Immature natural killer cell (primary cell): ENCODE results near the gene CAMSAP1. TPM values are rescaled to one million over a fixed set of nuclear protein-coding genes. Genes with fewer than 3 reads are reported as not detected.

Experiments used
- DNase-seq, 3 donors: peaks; one replicate each; pipeline ENCODE4 v3.0.0; 2022; ENCODE audit warnings: mixed read lengths in 1 of 3
- H3K27ac Mint-ChIP-seq, 6 donors: one replicate each; pipeline ENCODE4 v1.8.0; 2020; ENCODE audit warnings: mixed read lengths in 6 of 6, mild to moderate bottlenecking in 5 of 6, inconsistent platforms in 4 of 6, moderate library complexity in 3 of 6
- H3K27me3 Mint-ChIP-seq, 3 donors: one replicate each; pipeline ENCODE4 v1.8.0; 2020 to 2021; ENCODE audit warnings: low read depth in 3 of 3, mild to moderate bottlenecking in 3 of 3, mixed read lengths in 3 of 3, moderate library complexity in 3 of 3, inconsistent platforms in 1 of 3
- H3K36me3 Mint-ChIP-seq, 3 donors: one replicate each; pipeline ENCODE4 v1.8.0; 2020; ENCODE audit warnings: mixed read lengths in 3 of 3, inconsistent platforms in 2 of 3, mild to moderate bottlenecking in 2 of 3
- H3K4me1 Mint-ChIP-seq, 2 donors: one replicate each; pipeline ENCODE4 v1.8.0; 2020; ENCODE audit warnings: inconsistent platforms in 2 of 2, mild to moderate bottlenecking in 2 of 2, mixed read lengths in 2 of 2, moderate library complexity in 1 of 2
- H3K4me3 Mint-ChIP-seq, 5 donors: one replicate each; pipeline ENCODE4 v1.8.0; 2020; ENCODE audit warnings: mild to moderate bottlenecking in 5 of 5, mixed read lengths in 5 of 5, inconsistent platforms in 3 of 5, moderate library complexity in 3 of 5
- H3K9me3 Mint-ChIP-seq, 6 donors: one replicate each; pipeline ENCODE4 v1.8.0; 2020; ENCODE audit warnings: mild to moderate bottlenecking in 6 of 6, mixed read lengths in 6 of 6, inconsistent platforms in 4 of 6, moderate library complexity in 3 of 6
- polyA plus RNA-seq, 3 donors: library from polyadenylated mRNA; unstranded; fragments of 300-500 nt; fragmentation: Illumina TruSeq; gene quantifications; one replicate each; pipeline ENCODE4 v1.2.3, GENCODE V29; 2021

Gene CAMSAP1
- polyA plus RNA-seq, 3 donors from 2014 or later, result 0.10 to 1.7 (median 1.1) TPM

DNA sequence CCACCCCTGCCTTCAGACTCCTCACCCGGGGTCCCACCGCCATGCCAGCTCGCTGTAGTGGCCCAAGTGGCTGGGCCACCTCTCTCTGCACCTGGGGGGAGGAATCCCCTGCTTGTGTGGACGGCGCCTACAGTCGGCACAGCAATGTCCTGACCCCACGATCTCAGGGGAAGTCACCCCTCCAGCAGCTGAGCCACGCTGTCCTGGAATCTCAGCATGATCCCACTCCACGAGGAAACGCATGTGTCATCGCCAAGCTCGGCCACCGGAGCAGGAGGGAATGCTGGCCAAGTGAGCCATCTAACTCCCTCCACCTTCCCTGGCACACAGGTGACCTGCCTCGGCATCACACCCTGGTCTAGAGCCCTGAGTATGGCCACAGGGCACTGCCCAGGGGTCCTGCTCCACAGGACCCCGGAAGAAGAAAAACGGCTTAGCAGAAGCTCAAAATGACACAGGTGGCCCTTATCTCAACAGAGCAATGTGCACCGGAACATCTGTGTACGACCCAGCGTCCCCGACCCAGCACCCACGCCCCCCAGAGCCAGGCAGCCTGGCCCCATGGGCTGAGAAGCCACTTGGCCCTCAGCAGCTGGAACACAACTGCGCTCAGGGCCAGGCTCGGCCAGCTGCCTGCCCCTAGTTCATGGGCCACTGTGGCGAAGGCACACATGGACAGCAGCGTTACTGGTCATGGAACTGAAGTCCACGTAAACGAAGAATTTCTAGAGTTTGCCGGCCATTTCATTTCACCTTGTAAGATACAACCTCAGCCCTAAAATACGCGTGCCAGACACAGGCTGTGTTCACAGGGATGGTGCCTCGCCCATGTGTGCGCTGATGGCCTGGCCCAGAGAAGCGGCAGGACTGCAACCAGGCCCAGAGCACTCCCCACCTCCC lies 23.4 kb upstream of the CAMSAP1 start:
- H3K36me3 Mint-ChIP-seq, result peaks cover 18 to 42% (median 20%) of the 10 kb centered on the region in 3 donors
- H3K4me3 Mint-ChIP-seq, result no peak overlapping the region
- H3K4me1 Mint-ChIP-seq, result peaks cover 7 to 17% of the 10 kb centered on the region in 2 donors
- no peak for DNase-seq
- H3K27ac Mint-ChIP-seq, result no peak overlapping the region
- H3K9me3 Mint-ChIP-seq, result no peaks in the 10 kb centered on the region
- peaks cover 0 to 6% (median 0%) of the 10 kb centered on the region in 3 donors for H3K27me3 Mint-ChIP-seq

DNA sequence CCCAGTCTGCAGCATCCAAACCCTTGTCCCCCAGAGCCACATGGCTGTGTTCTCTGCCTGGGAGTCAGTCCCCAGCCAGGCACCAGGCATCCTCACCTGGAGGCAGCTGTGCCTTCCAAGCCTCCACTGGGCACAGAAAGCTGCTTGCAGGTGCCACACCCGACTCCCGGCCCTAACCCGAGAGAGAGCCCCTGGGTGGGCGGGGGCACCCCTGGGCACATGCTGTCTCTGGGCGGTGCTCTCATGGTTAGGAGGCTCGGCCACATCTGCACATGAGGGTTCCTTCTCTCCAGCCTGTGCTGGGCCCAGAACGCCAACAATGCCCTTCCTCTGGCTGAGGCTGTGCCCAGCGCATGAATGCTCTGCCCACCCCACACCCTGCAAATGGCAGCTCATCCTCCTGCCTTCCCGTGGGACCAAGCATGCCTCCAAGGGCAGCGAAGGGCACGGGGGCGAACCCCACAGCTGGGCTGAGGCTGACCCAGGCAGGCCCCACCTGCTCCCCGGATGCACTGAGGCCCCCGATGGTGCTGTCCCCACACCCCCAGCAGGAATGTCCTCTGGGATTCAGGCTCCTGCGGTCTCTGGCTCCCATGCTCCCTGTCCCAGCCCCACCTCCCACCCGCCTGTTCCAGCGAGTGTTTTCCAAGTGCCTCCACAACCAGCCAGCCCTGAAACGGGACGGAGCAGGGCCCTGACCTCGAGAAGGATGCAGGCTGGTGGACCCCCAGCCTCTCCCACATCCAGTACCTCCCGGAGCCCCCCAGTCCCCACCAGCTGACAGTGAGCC lies 22.5 kb upstream of the CAMSAP1 start:
- no peak overlapping the region for H3K27ac Mint-ChIP-seq
- peaks cover 7 to 17% of the 10 kb centered on the region in 2 donors for H3K4me1 Mint-ChIP-seq
- H3K36me3 Mint-ChIP-seq, result peaks cover 15 to 34% (median 16%) of the 10 kb centered on the region in 3 donors
- no peaks in the 10 kb centered on the region for H3K9me3 Mint-ChIP-seq
- no peak for DNase-seq
- no peak overlapping the region for H3K4me3 Mint-ChIP-seq
- H3K27me3 Mint-ChIP-seq, result peaks cover 0 to 5% (median 0%) of the 10 kb centered on the region in 3 donors

DNA sequence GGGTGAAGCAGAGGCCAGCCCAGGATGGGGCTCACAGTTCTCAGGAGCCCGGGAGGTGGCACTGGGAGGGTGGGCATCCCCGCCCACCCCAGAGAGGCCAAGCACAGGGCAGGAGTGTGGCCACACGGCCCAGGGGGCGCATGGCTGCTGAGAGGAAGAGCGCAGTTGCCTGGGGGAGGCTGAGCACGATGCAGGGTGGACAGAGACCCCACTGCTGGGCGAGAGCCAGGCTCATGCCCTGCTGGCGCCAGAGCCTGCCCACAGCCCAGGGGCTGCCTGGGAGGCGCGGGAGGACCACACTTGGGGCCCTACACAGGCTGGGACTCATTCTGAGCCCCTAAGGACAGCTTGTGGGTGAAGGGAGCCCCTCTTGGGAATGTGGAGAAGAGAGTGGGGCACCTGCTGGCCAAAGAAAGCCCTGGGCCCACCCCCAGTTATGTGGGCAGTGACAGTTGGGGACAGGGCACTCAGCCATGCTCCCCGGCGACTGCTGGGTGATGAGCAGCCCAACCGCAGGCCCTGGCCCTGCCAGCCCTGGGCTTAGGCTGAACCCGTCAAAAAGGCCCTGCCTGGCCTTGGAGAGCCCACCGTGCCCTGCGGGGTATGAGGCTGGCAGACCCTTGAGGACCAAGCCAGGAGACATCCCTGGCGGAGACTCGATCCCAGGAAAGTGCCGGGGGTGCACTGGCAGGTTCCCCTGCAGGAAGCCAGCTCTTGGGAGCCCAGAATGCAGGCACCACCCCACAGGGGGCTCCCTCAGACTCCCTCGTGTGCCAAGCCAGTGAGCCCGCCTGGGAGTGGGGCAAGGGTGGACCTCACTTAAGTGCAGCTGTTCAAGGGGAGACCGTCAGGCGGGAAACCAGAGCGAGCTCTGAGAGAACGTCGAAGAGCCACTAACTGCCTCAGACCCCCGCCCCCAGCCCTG lies 21.6 kb upstream of the CAMSAP1 start:
- Mint-ChIP-seq H3K27ac (no peak overlapping the region), H3K4me3 (no peak overlapping the region), H3K36me3 (peaks cover 15 to 29% (median 16%) of the 10 kb centered on the region in 3 donors), H3K27me3 (peaks cover 0 to 4% (median 0%) of the 10 kb centered on the region in 3 donors), H3K4me1 (peaks cover 7 to 17% of the 10 kb centered on the region in 2 donors), H3K9me3 (no peaks in the 10 kb centered on the region)
- DNase-seq, result no peak

DNA sequence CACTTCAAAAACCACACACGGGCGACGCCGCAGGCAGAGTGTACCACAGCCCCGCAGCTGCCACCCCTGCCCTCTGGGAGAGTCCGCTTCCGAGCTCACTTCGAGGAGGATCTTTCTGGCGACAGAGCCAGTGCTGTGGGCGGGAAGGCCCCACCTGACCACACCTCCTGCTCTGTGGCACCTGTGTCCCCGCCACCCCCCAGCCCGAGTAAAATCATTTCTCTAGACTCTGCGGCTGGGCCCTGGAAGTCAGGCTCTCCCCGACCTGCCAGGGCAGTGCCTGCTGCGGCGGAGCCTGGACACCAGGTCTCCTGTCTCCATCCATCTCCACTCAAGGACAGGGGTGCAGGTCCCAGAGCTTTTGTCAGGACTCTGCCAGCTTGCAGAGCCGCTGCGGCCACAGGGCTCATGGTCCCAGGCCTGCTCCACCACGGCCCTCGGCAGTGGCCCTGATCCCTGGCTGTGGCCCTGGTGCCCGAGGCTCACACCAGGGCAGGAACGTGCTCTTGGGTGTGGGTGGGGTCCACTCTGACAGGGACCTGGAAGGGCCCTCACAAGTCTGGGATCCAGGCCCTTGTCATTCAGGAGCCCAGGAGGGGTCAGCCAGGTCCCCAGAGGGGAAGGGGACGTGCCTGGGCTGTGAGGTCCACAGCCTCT lies 20.9 kb upstream of the CAMSAP1 start:
- peaks cover 9 to 21% (median 10%) of the 10 kb centered on the region in 3 donors for H3K36me3 Mint-ChIP-seq
- no peaks in the 10 kb centered on the region for H3K9me3 Mint-ChIP-seq
- no peak for DNase-seq
- no peak overlapping the region for H3K27ac Mint-ChIP-seq
- H3K4me3 Mint-ChIP-seq, result no peak overlapping the region
- H3K27me3 Mint-ChIP-seq, result peaks cover 0 to 4% (median 0%) of the 10 kb centered on the region in 3 donors
- H3K4me1 Mint-ChIP-seq, result peaks cover 7 to 17% of the 10 kb centered on the region in 2 donors

DNA sequence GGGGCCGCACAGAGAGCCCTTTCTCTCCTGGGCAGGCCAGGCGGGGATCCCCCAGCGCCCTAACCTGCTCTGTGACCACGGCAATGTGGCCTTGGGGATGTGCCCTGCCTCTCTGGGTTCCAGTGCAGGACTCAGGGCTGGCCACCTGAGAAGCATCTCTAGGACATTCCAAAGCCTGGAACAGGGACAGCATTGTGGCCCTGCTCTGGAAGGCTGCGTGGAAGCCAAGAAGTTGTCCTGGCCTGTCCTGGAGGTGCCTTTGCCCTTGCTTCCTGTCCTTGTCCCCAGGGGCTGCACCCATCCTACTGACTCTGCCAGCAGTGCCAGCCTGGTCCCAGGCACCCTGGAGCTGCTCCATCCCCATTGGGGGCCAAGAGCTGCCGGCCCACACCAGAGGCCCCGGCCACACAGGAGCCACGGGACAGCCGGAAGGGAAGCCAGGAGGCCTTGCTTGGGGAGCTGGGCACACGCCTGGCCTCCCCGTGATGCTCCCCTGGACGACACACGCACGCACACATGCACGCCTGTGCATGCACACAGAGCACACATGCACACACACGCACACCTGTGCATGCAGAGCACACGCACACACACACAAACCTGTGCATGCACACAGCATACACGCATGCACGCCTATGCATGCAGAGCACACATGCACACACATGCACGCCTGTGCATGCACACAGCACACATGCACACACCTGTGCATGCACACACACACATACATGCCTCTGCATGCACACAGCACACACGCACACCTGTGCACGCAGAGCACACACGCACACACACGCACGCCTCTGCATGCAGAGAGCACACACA lies 20.1 kb upstream of the CAMSAP1 start:
- Mint-ChIP-seq H3K27ac (no peak overlapping the region), H3K4me3 (no peak overlapping the region), H3K27me3 (peaks cover 0 to 3% (median 0%) of the 10 kb centered on the region in 3 donors), H3K9me3 (no peaks in the 10 kb centered on the region), H3K4me1 (peaks cover 7 to 17% of the 10 kb centered on the region in 2 donors), H3K36me3 (peaks cover 3 to 15% (median 7%) of the 10 kb centered on the region in 3 donors)
- DNase-seq, result no peak

DNA sequence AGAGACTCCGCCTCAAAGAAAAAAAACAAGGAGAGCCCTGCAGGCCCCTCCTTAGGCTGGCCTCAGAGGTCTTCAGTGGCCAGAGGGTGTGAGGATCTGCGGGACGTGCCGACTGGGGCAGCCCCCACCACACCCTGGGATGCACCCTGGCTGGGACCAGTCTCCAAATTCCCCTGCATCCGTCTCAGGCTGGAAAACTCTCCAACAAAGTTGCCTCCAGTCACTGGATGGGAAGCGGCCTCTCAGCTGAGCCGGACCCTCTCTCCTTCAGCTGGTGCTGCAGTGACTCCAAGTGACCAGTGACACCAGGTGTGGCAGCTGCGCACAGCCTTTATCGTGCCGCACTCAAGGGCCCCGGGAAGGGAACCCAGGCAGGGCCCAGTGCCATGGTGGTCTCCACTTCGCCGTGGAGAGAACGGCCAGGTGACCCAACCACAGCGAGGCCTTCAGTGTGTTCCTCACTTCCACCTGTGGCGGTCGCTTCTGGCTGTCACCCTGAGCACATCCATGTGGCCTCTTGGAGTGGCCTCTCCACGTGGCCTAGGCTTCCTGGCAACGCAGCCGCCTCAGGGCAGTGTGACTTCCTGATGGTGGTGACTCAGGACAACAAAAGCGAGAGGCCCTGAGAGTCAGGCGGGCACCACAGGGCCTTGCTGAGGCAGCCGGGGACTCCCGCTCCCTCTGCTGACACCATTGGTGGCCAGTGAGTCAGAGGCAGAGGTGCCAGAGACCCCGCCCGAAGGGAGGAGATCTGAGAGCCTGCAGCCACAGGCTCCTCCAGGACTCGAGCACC lies 19.3 kb upstream of the CAMSAP1 start:
- H3K4me1 Mint-ChIP-seq, result peaks cover 7 to 17% of the 10 kb centered on the region in 2 donors
- H3K36me3 Mint-ChIP-seq, result peaks cover 0 to 10% (median 4%) of the 10 kb centered on the region in 3 donors
- H3K27me3 Mint-ChIP-seq, result peaks cover 0 to 2% (median 0%) of the 10 kb centered on the region in 3 donors
- peak; percentile 59 to 69 (median 65) for DNase-seq
- H3K27ac Mint-ChIP-seq, result no peak overlapping the region
- H3K4me3 Mint-ChIP-seq, result peak overlapping the region in 1 of 5 donors; percentile 6
- no peaks in the 10 kb centered on the region for H3K9me3 Mint-ChIP-seq

DNA sequence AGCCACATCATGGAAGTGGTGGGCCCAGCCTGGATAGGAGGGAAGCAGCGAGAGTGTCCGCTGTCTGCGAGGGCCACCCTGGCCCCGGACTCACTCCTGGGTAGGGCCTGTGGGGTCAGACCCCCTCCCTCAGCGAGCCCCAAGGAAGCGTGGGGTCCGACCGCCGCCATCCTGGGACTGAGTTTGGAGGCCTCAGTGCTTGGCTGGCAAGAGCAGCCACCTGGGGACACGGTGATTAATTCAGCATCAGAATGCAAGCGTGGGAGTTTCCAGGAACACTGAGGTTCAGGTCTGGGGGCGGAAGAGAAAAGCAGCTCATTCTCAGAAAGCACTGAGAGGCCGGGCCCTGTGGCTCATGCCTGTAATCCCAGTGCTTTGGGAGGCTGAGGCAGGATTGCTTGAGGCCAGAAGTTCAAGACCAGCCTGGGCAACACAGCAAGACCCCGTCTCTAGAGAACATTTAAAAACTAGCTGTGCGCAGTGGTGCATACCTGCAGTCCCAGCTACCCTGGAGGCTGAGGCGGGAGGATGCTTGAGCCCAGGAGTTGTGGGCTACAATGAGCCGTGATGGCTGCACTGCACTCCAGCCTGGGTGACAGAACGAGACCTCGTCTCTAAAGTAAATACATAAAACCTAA lies 18.3 kb upstream of the CAMSAP1 start:
- no peak for DNase-seq
- H3K36me3 Mint-ChIP-seq, result peaks cover 0 to under 1% (median 0%) of the 10 kb centered on the region in 3 donors
- no peak overlapping the region for H3K4me3 Mint-ChIP-seq
- no peaks in the 10 kb centered on the region for H3K9me3 Mint-ChIP-seq
- H3K27ac Mint-ChIP-seq, result peak overlapping the region in 1 of 6 donors; percentile 74
- peaks cover 7 to 17% of the 10 kb centered on the region in 2 donors for H3K4me1 Mint-ChIP-seq
- peaks cover 0 to 2% (median 0%) of the 10 kb centered on the region in 3 donors for H3K27me3 Mint-ChIP-seq

DNA sequence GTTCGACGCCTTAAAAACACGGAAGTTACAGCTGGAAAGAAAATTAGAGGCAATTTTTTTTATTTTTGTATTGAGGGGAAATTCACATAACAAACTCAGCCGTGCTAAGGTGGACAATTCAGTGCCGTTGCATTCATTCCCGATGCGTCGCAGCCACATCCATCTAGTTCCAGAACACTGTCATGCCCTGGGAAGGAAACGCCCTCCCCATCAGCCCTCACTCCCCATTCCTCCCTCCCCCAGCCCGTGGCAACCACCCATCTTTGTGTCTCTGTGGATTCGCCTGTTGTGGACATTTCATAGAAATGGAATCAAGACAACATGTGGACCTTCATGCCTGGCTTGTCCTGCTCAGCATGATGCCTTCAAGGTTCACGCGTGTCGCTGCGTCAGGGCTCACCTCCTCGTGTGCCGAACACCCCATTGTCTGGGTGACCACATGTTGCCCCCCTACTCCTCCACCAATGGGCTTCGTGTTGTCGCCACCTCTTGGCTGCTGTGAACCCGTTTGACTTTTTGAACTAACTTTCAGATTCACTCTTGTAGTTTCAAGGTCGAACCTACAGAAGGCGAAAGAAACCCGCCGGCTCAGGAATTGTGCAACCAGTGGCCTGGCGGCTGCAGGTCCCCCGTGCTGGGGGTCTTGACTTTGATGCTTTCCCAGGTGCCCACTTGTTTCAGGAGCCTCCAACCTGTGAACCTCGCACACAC lies 17.4 kb upstream of the CAMSAP1 start:
- no peak for DNase-seq
- Mint-ChIP-seq H3K36me3 (no peaks in the 10 kb centered on the region), H3K27ac (no peak overlapping the region)

DNA sequence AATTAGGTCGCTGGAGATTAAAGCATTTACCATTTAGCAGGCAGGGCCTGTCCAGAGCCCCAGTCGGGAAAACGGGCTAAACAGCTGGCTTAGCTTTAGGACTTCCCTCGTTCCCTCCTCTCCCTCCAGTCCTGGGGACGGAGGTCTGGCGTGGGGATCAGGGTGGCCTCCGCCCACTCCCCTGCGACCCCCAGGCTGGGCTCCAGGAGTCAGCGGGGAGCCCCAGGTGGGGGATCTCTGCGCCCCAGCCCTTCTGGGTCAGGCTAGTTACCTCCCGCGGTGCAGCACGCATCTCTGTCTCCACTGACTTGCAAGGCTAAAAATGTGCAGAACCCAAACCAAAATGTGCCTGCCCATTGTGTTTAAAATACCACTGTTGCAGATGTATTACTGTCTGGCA lies 16.2 kb upstream of the CAMSAP1 start:
- Mint-ChIP-seq H3K27me3 (peaks cover 0 to 2% (median 0%) of the 10 kb centered on the region in 3 donors), H3K36me3 (peaks cover 0 to 3% (median 0%) of the 10 kb centered on the region in 3 donors), H3K4me3 (no peak overlapping the region), H3K4me1 (peaks cover 7 to 17% of the 10 kb centered on the region in 2 donors), H3K27ac (no peak overlapping the region), H3K9me3 (peaks cover 4 to 8% (median 6%) of the 10 kb centered on the region in 6 donors)
- DNase-seq, result no peak

More for the DNA sequence above, 17.4 kb upstream of the CAMSAP1 start:
- Mint-ChIP-seq H3K27me3 (peaks cover 0 to 2% (median 0%) of the 10 kb centered on the region in 3 donors), H3K9me3 (no peaks in the 10 kb centered on the region), H3K4me1 (peaks cover 7 to 17% of the 10 kb centered on the region in 2 donors), H3K4me3 (no peak overlapping the region)

DNA sequence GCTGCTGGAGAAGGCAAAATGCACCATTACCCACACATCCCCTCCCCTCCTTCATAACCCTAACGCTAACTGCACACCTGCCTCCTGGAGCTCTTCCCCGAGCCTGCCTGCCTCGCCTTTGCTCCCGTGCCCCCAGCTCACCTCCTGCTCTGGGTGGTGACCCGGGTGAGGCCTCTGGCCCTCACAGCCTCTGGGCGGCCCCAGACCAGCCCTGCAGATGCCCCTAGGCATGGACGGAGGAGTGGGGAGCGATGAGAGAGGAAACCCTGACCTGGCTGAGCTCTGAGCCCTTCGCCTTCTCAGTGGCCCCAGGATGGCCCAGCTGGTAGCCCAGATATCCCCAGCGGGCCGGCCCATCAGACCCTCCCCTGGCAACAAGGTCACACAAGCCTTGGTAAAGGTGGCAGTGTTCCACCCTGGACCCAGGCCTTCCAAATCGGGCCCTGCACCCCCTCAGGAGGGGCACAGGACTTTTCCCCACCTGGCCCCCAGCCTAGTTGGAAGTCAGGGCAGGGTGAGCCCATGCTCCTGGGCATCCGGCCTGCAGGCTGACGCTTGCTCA lies 14.5 kb upstream of the CAMSAP1 start:
- Mint-ChIP-seq H3K27me3 (peaks cover 0 to 2% (median 0%) of the 10 kb centered on the region in 3 donors), H3K36me3 (peaks cover 0 to 8% (median 5%) of the 10 kb centered on the region in 3 donors), H3K27ac (no peak overlapping the region), H3K4me3 (no peak overlapping the region), H3K4me1 (peaks cover 0 to 8% of the 10 kb centered on the region in 2 donors), H3K9me3 (peaks cover 4 to 22% (median 19%) of the 10 kb centered on the region in 6 donors)
- no peak for DNase-seq
